Activated CD4-positive, alpha-beta T cell treated with anti-CD3 and anti-CD28 coated beads for 36 hours (primary cell): ENCODE results near the gene PNMA1. TPM values are rescaled to one million over a fixed set of nuclear protein-coding genes. Genes with fewer than 3 reads are reported as not detected.

Experiments
- ATAC-seq: fragments of 200-7000 bp; cut with Tn5 transposase; one replicate; pipeline ENCODE4 v1.10.0; 2021; ENCODE audit warnings: mild to moderate bottlenecking, moderate library complexity
- CTCF ChIA-PET: fragments of 350-600 bp; sonication (Branson Sonifier 250); formaldehyde crosslinking; loops from one replicate; lab custom pipeline; 2021; ENCODE audit warnings: antibody characterized with exemption; lab: Charles Lee
- POLR2A ChIA-PET: fragments of 350-600 bp; sonication (Branson Sonifier 250); formaldehyde crosslinking; loops from one replicate; lab custom pipeline; 2021; ENCODE audit warnings: antibody characterized with exemption, inconsistent platforms; lab: Charles Lee
- DNase-seq: peaks from one replicate; pipeline ENCODE4 v3.0.0-alpha.2; 2020
- H3K27ac Mint-ChIP-seq: one replicate; pipeline ENCODE4 v1.8.0; 2021; ENCODE audit warnings: mixed read lengths
- H3K27me3 Mint-ChIP-seq: one replicate; pipeline ENCODE4 v1.8.0; 2021; ENCODE audit warnings: mixed read lengths
- H3K36me3 Mint-ChIP-seq: one replicate; pipeline ENCODE4 v1.8.0; 2021; ENCODE audit warnings: low read depth, mixed read lengths
- H3K4me1 Mint-ChIP-seq: one replicate; pipeline ENCODE4 v1.8.0; 2021; ENCODE audit warnings: mixed read lengths
- H3K4me3 Mint-ChIP-seq: one replicate; pipeline ENCODE4 v1.8.0; 2021; ENCODE audit warnings: mild to moderate bottlenecking, moderate library complexity, mixed read lengths
- H3K9me3 Mint-ChIP-seq: one replicate; pipeline ENCODE4 v1.8.0; 2021; ENCODE audit warnings: low read depth, mixed read lengths
- intact Hi-C, 2 experiments: fragments of 100-400 bp; cut with DNase I in 1 of 2; cut with micrococcal nuclease in 1 of 2; formaldehyde crosslinking; loops; one replicate each; pipeline versions ENCODE4 v1.14.2 to v1.15.1; 2022 to 2024; cut with DNase I, micrococcal nuclease
- total RNA-seq, 2 experiments: library from RNA; stranded (reverse); gene quantifications; one replicate each; pipeline ENCODE4 v1.2.3, GENCODE V29; 2021

PNMA1 gene
- total RNA-seq, 2 experiments from 2014 or later = 23.2 to 28.8 TPM

DNA sequence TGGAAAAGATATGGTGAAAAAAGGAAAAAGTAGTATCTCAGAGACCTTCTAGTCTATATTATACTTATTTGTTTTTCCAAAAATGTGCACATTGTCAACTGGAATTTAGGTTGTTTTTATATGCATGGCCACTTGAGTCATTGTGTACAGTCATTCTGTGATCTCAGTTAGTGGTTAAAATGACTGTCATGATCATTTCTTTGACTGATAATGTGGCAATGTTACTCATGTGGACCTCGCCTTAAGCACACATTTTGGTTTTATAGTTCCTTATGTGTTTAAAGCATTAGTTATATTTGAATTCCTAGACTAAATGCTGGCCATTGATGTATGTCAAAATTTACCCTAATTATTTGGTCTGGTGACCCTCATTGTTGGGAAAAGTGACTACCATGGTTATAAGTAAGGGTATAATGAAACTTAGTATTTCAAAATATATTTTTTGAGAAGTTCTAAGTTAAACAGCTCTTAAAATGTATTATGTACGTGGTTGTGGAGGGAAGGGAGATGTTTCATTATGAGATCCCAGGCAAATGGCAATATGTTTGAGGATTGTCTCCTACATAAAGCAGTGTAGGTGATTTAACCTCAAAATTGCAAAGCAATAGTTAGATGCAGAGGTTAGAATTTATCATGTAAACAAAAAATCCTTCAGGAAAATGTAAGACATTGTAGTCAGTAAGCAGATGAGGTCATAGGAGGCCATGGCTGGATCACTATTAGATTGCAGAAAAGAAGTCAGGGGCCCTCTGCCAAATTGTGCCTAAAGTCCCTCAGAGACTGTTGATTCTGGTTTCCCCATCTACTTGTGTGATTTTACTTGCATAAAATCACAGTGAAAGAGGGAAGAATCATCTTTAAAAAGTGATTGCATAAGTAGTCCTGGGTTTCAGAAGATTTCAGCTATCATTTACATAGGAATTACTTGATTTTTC, 17.5 kb downstream of the PNMA1 start:
- intact Hi-C loops = loop anchor here (1.0 to 5.0 kb wide), 8 partner anchors 16 to 403 kb away; partner anchors contain the start of genes ALDH6A1 (in 1 of the 2), DNAL1 (in 1 of the 2) and LIN52 (in 1 of the 2)
- H3K36me3 Mint-ChIP-seq = peaks cover 5% of the 10 kb centered on the region
- ChIA-PET CTCF (interaction anchor here (1.0 to 2.0 kb wide), 4 partner anchors 14 to 415 kb away, joined by 3 to 4 read pairs (median 4); no protein-coding TSS in a partner anchor), POLR2A (no interaction called here)
- peak overlapping the region; percentile 92 for H3K27ac Mint-ChIP-seq
- peak overlapping the region; percentile 46 for H3K4me3 Mint-ChIP-seq
- H3K9me3 Mint-ChIP-seq = no peaks in the 10 kb centered on the region
- H3K4me1 Mint-ChIP-seq = peaks cover 50% of the 10 kb centered on the region
- ATAC-seq = peak; percentile 87
- no peak for DNase-seq
- H3K27me3 Mint-ChIP-seq = no peaks in the 10 kb centered on the region

DNA sequence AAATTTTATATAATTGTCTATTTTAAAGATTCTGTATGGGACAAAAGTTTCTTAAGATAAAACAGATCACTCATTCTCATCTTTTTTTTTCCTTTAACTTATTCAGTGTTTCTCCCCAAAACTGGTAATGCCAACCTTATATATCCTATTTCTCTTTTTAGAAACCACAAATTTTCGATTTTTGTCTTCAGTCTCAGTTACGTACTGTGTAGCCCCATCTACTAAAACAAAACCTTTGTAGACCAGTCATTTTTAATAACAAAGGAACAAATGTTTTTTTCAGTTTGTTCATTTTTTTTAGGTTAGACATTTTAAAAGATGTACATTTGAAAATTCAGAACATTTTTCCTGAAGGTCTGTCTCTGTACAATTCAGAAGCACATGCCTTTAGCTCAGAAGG, 18.2 kb downstream of the PNMA1 start:
- ChIA-PET POLR2A (no interaction called here), CTCF (interaction anchor here (1.9 to 2.0 kb wide), 2 partner anchors 14 to 62 kb away, joined by 4 read pairs; no protein-coding TSS in a partner anchor)
- H3K4me1 Mint-ChIP-seq = peaks cover 45% of the 10 kb centered on the region
- peak overlapping the region; percentile 92 for H3K27ac Mint-ChIP-seq
- H3K4me3 Mint-ChIP-seq = peak overlapping the region; percentile 46
- intact Hi-C loops = loop anchor here (1.0 to 5.0 kb wide), 6 partner anchors 17 to 389 kb away; partner anchors contain the start of genes ALDH6A1 (in 1 of the 2), DNAL1 (in 1 of the 2) and LIN52 (in 1 of the 2)
- ATAC-seq = peak; percentile 62
- no peaks in the 10 kb centered on the region for H3K9me3 Mint-ChIP-seq
- DNase-seq = no peak
- peaks cover 5% of the 10 kb centered on the region for H3K36me3 Mint-ChIP-seq
- H3K27me3 Mint-ChIP-seq = no peaks in the 10 kb centered on the region

DNA sequence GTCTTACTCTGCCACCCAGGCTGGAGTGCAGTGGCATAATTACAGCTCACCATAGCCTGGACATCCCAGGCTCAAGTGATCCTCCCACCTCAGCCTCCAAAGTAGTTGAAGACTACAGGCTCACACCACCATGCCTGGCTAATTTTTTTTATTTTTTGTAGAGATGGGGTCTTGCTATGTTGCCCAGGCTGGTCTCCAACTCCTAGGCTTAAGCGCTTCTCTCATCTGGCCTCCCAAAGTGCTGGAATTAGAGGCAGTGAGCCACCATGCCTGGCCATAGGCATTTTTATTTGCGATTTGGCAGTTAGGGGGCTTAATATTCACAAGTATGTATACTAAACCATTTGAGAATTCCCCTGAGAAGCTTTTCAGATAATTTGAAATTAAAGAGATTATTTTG, 19.1 kb downstream of the PNMA1 start:
- H3K4me3 Mint-ChIP-seq = no peak overlapping the region
- no peaks in the 10 kb centered on the region for H3K9me3 Mint-ChIP-seq
- no peak overlapping the region for H3K27ac Mint-ChIP-seq
- intact Hi-C loops = loop anchor here in 1 of 2 experiments (5.0 kb wide), 1 partner anchor 53 kb away; the partner anchor contains the start of gene DNAL1
- peaks cover 36% of the 10 kb centered on the region for H3K4me1 Mint-ChIP-seq
- POLR2A ChIA-PET = no interaction called here
- ATAC-seq (no peak), DNase-seq (no peak)
- no peaks in the 10 kb centered on the region for H3K27me3 Mint-ChIP-seq
- peaks cover 5% of the 10 kb centered on the region for H3K36me3 Mint-ChIP-seq
- CTCF ChIA-PET = interaction anchor here (1.0 kb wide), 1 partner anchor 16 kb away, joined by 3 read pairs; no protein-coding TSS in a partner anchor

DNA sequence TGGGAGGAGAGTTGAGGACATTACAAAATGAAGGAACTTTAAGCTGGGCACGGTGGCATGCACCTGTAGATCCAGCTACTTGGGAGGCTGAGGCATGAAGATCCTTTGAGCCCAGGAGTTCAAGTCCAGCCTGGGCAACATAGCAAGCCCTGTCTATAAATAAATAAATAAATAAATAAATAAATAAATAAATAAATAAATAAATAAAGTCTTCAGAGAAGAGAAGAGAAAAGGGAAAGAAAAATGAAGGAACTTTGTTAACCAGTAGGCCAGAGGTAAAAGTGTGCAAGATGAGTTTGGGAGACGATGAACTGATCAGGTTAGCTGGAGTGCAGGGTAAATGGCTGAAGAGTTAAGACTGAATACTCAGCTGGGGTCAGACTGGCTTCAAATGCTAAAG, 20.1 kb downstream of the PNMA1 start:
- no peak overlapping the region for H3K27ac Mint-ChIP-seq
- POLR2A ChIA-PET = no interaction called here

DNA sequence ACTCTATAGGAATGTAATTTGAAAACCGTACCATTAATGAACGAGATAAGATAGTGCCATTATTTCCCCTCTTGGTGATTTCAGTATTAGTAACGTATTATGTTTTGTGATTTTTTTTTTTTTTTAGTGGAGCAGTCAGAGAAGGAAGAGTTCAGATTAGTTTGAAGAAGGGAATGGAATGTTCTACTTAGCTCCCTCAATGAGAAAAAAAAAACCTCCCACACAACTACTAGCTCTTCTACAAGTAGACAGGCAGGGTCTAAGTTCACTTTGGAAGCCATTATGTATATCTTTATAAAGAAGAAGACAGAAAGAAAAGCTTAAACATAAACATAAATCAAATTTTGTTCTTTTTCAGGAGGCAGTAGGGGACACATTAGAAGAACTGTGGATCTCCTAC, 27.3 kb downstream of the PNMA1 start:
- H3K4me3 Mint-ChIP-seq = no peak overlapping the region

More for the DNA sequence above, 20.1 kb downstream of the PNMA1 start:
- Mint-ChIP-seq H3K4me3 (no peak overlapping the region), H3K27me3 (no peaks in the 10 kb centered on the region), H3K9me3 (no peaks in the 10 kb centered on the region), H3K4me1 (peaks cover 28% of the 10 kb centered on the region), H3K36me3 (peaks cover 5% of the 10 kb centered on the region)
- ATAC-seq = no peak
- no peak for DNase-seq
- intact Hi-C loops = no loop called here
- CTCF ChIA-PET = interaction anchor here (0.5 to 1.1 kb wide), 3 partner anchors 8 to 691 kb away, joined by 3 read pairs; no protein-coding TSS in a partner anchor

DNA sequence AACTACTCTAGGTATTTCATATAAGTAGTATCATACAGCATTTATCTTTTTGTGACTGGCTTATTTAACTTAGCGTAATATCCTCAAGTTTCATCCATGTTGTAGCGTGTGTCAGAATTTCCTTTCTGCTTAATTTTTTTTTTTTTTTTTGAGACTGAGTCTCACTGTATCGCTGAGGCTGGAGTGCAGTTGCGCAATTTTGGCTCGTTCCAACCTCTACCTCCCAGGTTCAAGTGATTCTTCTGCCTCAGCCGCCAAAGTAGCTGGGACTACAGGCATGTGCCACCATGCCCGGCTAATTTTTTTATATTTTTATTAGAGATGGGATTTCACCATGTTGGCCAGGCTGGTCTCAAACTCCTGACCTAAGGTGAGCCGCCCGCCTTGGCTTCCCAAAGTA, 28.9 kb downstream of the PNMA1 start:
- ChIA-PET POLR2A (no interaction called here), CTCF (no interaction called here)
- Mint-ChIP-seq H3K36me3 (no peaks in the 10 kb centered on the region), H3K27me3 (no peaks in the 10 kb centered on the region), H3K4me3 (no peak overlapping the region), H3K4me1 (no peaks in the 10 kb centered on the region), H3K9me3 (no peaks in the 10 kb centered on the region), H3K27ac (no peak overlapping the region)
- intact Hi-C loops = no loop called here
- no peak for ATAC-seq
- DNase-seq = no peak

More for the DNA sequence above, 27.3 kb downstream of the PNMA1 start:
- intact Hi-C loops = no loop called here
- H3K27ac Mint-ChIP-seq = no peak overlapping the region
- CTCF ChIA-PET = interaction anchor here (0.8 to 1.2 kb wide), 3 partner anchors 23 to 347 kb away, joined by 3 read pairs; no protein-coding TSS in a partner anchor
- H3K4me1 Mint-ChIP-seq = no peaks in the 10 kb centered on the region
- ATAC-seq (no peak), DNase-seq (no peak)
- no peaks in the 10 kb centered on the region for H3K27me3 Mint-ChIP-seq
- H3K9me3 Mint-ChIP-seq = no peaks in the 10 kb centered on the region
- no peaks in the 10 kb centered on the region for H3K36me3 Mint-ChIP-seq
- POLR2A ChIA-PET = no interaction called here

DNA sequence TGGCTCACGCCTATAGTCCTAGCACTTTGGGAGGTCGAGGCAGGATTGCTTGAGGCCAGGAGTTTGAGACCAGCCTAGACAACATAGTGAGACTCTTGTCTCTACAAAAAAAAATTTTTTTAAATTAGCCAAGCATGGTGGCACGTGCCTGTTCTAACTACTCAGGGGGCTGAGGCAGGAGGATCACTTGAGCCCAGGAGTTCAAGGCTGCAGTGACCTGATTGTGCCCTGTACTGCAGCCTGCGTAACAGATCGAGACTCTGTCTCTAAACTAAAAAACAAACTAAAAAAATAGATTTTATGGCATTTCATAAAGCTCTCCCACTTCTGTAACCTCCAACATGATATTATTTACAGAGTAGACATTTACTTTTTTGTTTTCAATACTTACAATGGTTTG, 29.6 kb downstream of the PNMA1 start:
- Mint-ChIP-seq H3K9me3 (no peaks in the 10 kb centered on the region), H3K27ac (no peak overlapping the region), H3K27me3 (no peaks in the 10 kb centered on the region), H3K4me1 (no peaks in the 10 kb centered on the region), H3K4me3 (no peak overlapping the region), H3K36me3 (no peaks in the 10 kb centered on the region)
- ATAC-seq = no peak
- intact Hi-C loops = no loop called here
- ChIA-PET POLR2A (no interaction called here), CTCF (interaction anchor here (0.5 kb wide), 1 partner anchor 114 kb away, joined by 6 read pairs; no protein-coding TSS in a partner anchor)
- no peak for DNase-seq

DNA sequence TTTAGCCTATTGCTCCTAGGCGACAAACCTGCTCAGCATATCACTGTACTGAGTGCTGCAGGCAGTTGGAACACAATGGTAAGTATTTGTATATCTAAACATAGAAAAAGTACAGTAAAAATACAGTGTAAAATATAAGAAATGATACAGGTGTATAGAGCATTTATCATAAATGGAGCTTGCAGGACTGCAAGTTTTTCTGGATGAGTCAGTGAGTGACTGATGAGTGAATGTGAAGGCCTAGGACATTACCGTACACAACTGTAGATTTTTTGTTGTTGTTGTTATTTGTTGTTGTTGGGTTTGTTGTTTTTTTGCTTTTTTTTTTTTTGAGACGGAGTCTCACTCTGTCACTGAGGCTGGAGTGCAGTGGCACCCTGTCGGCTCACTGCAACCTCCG, 33.4 kb downstream of the PNMA1 start:
- ATAC-seq (no peak), DNase-seq (no peak)
- Mint-ChIP-seq H3K27ac (no peak overlapping the region), H3K36me3 (peaks cover 2% of the 10 kb centered on the region), H3K4me3 (no peak overlapping the region), H3K27me3 (no peaks in the 10 kb centered on the region), H3K9me3 (no peaks in the 10 kb centered on the region), H3K4me1 (no peaks in the 10 kb centered on the region)
- POLR2A ChIA-PET = no interaction called here
- intact Hi-C loops = no loop called here
- CTCF ChIA-PET = interaction anchor here (0.6 kb wide), 1 partner anchor 48 kb away, joined by 6 read pairs; no protein-coding TSS in a partner anchor

DNA sequence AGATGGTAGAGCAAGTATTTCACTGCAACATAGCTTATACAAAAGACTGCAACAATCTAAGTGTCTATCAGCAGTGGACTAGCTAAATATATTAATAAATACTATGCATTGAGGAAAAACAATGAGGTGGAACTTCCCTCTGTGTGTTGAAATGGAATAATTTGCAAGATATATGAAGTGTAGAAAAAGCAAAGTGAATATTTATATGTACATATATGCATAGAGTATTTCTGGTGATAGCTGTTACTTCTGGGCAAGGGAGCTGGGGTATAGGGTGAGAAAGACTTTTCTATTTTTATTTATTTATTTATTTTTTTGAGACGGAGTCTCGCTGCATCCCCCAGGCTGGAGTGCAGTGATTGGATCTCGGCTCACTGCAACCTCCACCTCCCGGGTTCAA, 35.5 kb downstream of the PNMA1 start:
- intact Hi-C loops = no loop called here
- DNase-seq = no peak
- CTCF ChIA-PET = interaction anchor here (0.6 to 1.7 kb wide), 3 partner anchors 17 to 97 kb away, joined by 3 read pairs; no protein-coding TSS in a partner anchor
- no peaks in the 10 kb centered on the region for H3K9me3 Mint-ChIP-seq
- POLR2A ChIA-PET = interaction anchor here (0.7 kb wide), 1 partner anchor 258 kb away, joined by 7 read pairs; no protein-coding TSS in a partner anchor
- H3K36me3 Mint-ChIP-seq = peaks cover 2% of the 10 kb centered on the region
- no peaks in the 10 kb centered on the region for H3K4me1 Mint-ChIP-seq
- H3K27me3 Mint-ChIP-seq = no peaks in the 10 kb centered on the region
- no peak overlapping the region for H3K27ac Mint-ChIP-seq
- ATAC-seq = no peak
- H3K4me3 Mint-ChIP-seq = no peak overlapping the region

DNA sequence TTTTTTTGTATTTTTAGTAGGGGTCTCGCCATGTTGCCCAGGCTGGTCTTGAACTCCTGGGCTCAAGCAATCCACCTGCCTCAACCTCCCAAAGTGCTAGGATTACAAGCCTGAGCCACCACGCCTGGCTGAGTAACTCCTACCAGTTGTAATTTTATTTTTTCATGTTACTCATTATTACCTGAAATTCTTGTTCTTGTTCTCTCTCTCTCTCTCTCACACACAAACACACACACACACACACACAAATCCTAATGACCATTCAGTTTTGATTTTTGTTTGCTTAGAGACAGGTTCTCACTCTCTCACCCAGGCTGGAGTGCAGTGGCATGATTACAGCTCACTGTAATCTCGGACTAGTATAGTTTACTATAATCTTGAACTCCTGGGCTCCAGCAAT, 39.2 kb downstream of the PNMA1 start:
- intact Hi-C loops = no loop called here
- no peak overlapping the region for H3K4me3 Mint-ChIP-seq
- no peaks in the 10 kb centered on the region for H3K9me3 Mint-ChIP-seq
- DNase-seq (no peak), ATAC-seq (no peak)
- H3K27me3 Mint-ChIP-seq = no peaks in the 10 kb centered on the region
- H3K36me3 Mint-ChIP-seq = peaks cover 2% of the 10 kb centered on the region
- CTCF ChIA-PET = interaction anchor here (0.5 kb wide), 1 partner anchor 610 kb away, joined by 3 read pairs; no protein-coding TSS in a partner anchor
- H3K27ac Mint-ChIP-seq = no peak overlapping the region
- POLR2A ChIA-PET = no interaction called here
- H3K4me1 Mint-ChIP-seq = no peaks in the 10 kb centered on the region

DNA sequence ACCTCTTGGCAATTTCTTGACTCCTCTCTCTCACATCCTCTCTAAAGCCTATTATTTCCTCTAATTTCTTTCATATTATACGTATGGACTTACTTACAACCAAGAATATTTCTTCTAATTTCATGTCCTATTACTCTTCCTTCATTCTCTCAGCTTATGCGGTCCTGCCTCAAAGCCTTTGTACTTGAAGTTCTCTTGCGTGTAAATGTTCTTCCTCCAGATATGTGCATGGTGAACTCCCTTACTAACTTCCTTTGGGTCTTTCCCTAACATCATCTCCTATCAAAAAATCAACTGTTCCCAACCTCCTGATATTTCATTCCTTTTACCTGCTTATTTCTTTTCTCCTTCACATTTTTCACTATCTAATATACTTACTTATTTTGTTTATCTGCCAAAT, 46.3 kb downstream of the PNMA1 start:
- POLR2A ChIA-PET = no interaction called here

More for the DNA sequence above, 46.3 kb downstream of the PNMA1 start:
- ATAC-seq (no peak), DNase-seq (no peak)
- Mint-ChIP-seq H3K27me3 (no peaks in the 10 kb centered on the region), H3K27ac (no peak overlapping the region), H3K36me3 (peaks cover 1% of the 10 kb centered on the region), H3K4me1 (peaks cover 3% of the 10 kb centered on the region), H3K9me3 (no peaks in the 10 kb centered on the region), H3K4me3 (no peak overlapping the region)
- CTCF ChIA-PET = no interaction called here
- intact Hi-C loops = no loop called here
